Fibroblast of gingiva (primary cell): ENCODE data around the gene TMEM123.

Experiments
- DNase-seq: peaks from one replicate; pipeline ENCODE4 v3.0.0-alpha.2; 2011; ENCODE audit warnings: low read depth

Gene TMEM123

GRCh38 chr11:102452461-102453301 is at the start of gene TMEM123:
Gene TMEM123, minus strand, starts transcription at chr11:102452765. Its CDS starts 142 bp downstream, at chr11:102452623.
- DNase-seq: peak; percentile 57

- DNase-seq: no peak
Observed at GRCh38 chr11:102500829-102501228, 48.3 kb upstream of the TMEM123 start.

- DNase-seq: no peak
Observed at GRCh38 chr11:102499931-102500330, 47.4 kb upstream of the TMEM123 start.

- no peak for DNase-seq
Observed at GRCh38 chr11:102499151-102499550, 46.6 kb upstream of the TMEM123 start.

GRCh38 chr11:102497061-102497460 is 44.5 kb upstream of the TMEM123 start:
- DNase-seq: no peak

GRCh38 chr11:102495161-102496042 is 42.8 kb upstream of the TMEM123 start:
- DNase-seq: peak; percentile 81

- DNase-seq: peak; percentile 14
Observed at GRCh38 chr11:102494216-102494615, 41.7 kb upstream of the TMEM123 start.

GRCh38 chr11:102493524-102493923 is 41.0 kb upstream of the TMEM123 start:
- DNase-seq: no peak

- DNase-seq: no peak
Observed at GRCh38 chr11:102491969-102492368, 39.4 kb upstream of the TMEM123 start.

GRCh38 chr11:102489186-102490145 is 36.9 kb upstream of the TMEM123 start:
- no peak for DNase-seq

GRCh38 chr11:102488208-102488607 is 35.6 kb upstream of the TMEM123 start:
- DNase-seq: no peak

GRCh38 chr11:102487214-102487613 is 34.6 kb upstream of the TMEM123 start:
- peak; percentile 5 for DNase-seq

- no peak for DNase-seq
Observed at GRCh38 chr11:102486584-102486983, 34.0 kb upstream of the TMEM123 start.

GRCh38 chr11:102485095-102485722 is 32.6 kb upstream of the TMEM123 start:
- no peak for DNase-seq

GRCh38 chr11:102482433-102482832 is 29.9 kb upstream of the TMEM123 start:
- DNase-seq: no peak

GRCh38 chr11:102479733-102480132 is 27.2 kb upstream of the TMEM123 start:
- DNase-seq: no peak

- no peak for DNase-seq
Observed at GRCh38 chr11:102478673-102479299, 26.2 kb upstream of the TMEM123 start.

- DNase-seq: no peak
Observed at GRCh38 chr11:102476812-102477211, 24.2 kb upstream of the TMEM123 start.

GRCh38 chr11:102476069-102476468 is 23.5 kb upstream of the TMEM123 start:
- peak; percentile 40 for DNase-seq

GRCh38 chr11:102473543-102473942 is 21.0 kb upstream of the TMEM123 start:
- no peak for DNase-seq

- no peak for DNase-seq
Observed at GRCh38 chr11:102472127-102472526, 19.6 kb upstream of the TMEM123 start.
